ENCODE results near the gene ANP32A. TPM values are rescaled to one million over a fixed set of nuclear protein-coding genes. Genes with fewer than 3 reads are reported as not detected.

ANP32A gene
- total and polyA plus RNA-seq, 2 experiments from 2014 or later = 140 to 278 TPM

- Histone ChIP-seq H3K9me3 (ENCODE audit: low read depth) (no peaks in the 10 kb centered on the region), H3K27me3 (no peaks in the 10 kb centered on the region), H3K4me3 (no peak overlapping the region), H3K36me3 (no peaks in the 10 kb centered on the region), H3K4me1 (ENCODE audit: low read depth) (peaks cover 11% of the 10 kb centered on the region), H3K27ac (no peak overlapping the region)
- TF ChIP-seq CTCF (IDR thresholded peaks at IDR 0.05; ENCODE audit: low read depth, low read length) = no peak
- DNase-seq (ENCODE audit: low read depth in 1 of 2, low spot score in 1 of 2) = no peak
These were observed 2.9 kb upstream of the ANP32A start for GRCh38 chr15:68823561-68823960.

GRCh38 chr15:68822818-68823217 lies 2.1 kb upstream of the ANP32A start:
- no peaks in the 10 kb centered on the region for H3K36me3 ChIP-seq
- TF ChIP-seq CTCF (IDR thresholded peaks at IDR 0.05; ENCODE audit: low read depth, low read length) = no peak
- H3K4me3 ChIP-seq = no peak overlapping the region
- H3K9me3 ChIP-seq (ENCODE audit: low read depth) = no peaks in the 10 kb centered on the region
- DNase-seq (ENCODE audit: low read depth in 1 of 2, low spot score in 1 of 2) = no peak
- no peak overlapping the region for H3K27ac ChIP-seq
- no peaks in the 10 kb centered on the region for H3K27me3 ChIP-seq
- peaks cover 11% of the 10 kb centered on the region for H3K4me1 ChIP-seq (ENCODE audit: low read depth)

- Histone ChIP-seq H3K27ac (peak overlapping the region; percentile 65), H3K36me3 (no peaks in the 10 kb centered on the region), H3K9me3 (ENCODE audit: low read depth) (no peaks in the 10 kb centered on the region), H3K27me3 (no peaks in the 10 kb centered on the region), H3K4me1 (ENCODE audit: low read depth) (peaks cover 11% of the 10 kb centered on the region), H3K4me3 (peak overlapping the region; percentile 96)
- TF ChIP-seq CTCF (IDR thresholded peaks at IDR 0.05; ENCODE audit: low read depth, low read length) = no peak
- DNase-seq (ENCODE audit: low read depth in 1 of 2, low spot score in 1 of 2) = peak in 1 of 2 donors; percentile 24
These were observed 1.2 kb upstream of the ANP32A start for GRCh38 chr15:68821841-68822381.

- Histone ChIP-seq H3K9me3 (ENCODE audit: low read depth) (no peaks in the 10 kb centered on the region), H3K27me3 (no peaks in the 10 kb centered on the region), H3K36me3 (no peaks in the 10 kb centered on the region), H3K4me3 (peak overlapping the region; percentile 96), H3K4me1 (ENCODE audit: low read depth) (peaks cover 11% of the 10 kb centered on the region), H3K27ac (peak overlapping the region; percentile 65)
- no peak for DNase-seq (ENCODE audit: low read depth in 1 of 2, low spot score in 1 of 2)
- no peak for TF ChIP-seq CTCF (IDR thresholded peaks at IDR 0.05; ENCODE audit: low read depth, low read length)
These were observed 620 bp upstream of the ANP32A start for GRCh38 chr15:68821190-68821840.

- H3K27ac ChIP-seq = peak overlapping the region; percentile 99
- peaks cover 17% of the 10 kb centered on the region for H3K4me1 ChIP-seq (ENCODE audit: low read depth)
- TF ChIP-seq CTCF (IDR thresholded peaks at IDR 0.05; ENCODE audit: low read depth, low read length) = no peak
- no peaks in the 10 kb centered on the region for H3K9me3 ChIP-seq (ENCODE audit: low read depth)
- H3K4me3 ChIP-seq = peak overlapping the region; percentile 96
- no peaks in the 10 kb centered on the region for H3K27me3 ChIP-seq
- peak; percentile 70 to 72 for DNase-seq (ENCODE audit: low read depth in 1 of 2, low spot score in 1 of 2)
- no peaks in the 10 kb centered on the region for H3K36me3 ChIP-seq
These were observed 1.0 kb downstream of the ANP32A start for GRCh38 chr15:68819495-68820294.
